Islet of Langerhans (tissue), 1 donor: ENCODE data around the gene ZNF516.

Experiments used
- FAIRE-seq: peaks from one replicate; lab custom pipeline; 2011; peaks lifted over from hg19 to GRCh38; lab: Jason Lieb, UNC

ZNF516 gene

GRCh38 chr18:76396792-76397191, 98.2 kb downstream of the ZNF516 start:
- FAIRE-seq: no peak

GRCh38 chr18:76395609-76396008, 99.4 kb downstream of the ZNF516 start:
- FAIRE-seq: no peak

DNA sequence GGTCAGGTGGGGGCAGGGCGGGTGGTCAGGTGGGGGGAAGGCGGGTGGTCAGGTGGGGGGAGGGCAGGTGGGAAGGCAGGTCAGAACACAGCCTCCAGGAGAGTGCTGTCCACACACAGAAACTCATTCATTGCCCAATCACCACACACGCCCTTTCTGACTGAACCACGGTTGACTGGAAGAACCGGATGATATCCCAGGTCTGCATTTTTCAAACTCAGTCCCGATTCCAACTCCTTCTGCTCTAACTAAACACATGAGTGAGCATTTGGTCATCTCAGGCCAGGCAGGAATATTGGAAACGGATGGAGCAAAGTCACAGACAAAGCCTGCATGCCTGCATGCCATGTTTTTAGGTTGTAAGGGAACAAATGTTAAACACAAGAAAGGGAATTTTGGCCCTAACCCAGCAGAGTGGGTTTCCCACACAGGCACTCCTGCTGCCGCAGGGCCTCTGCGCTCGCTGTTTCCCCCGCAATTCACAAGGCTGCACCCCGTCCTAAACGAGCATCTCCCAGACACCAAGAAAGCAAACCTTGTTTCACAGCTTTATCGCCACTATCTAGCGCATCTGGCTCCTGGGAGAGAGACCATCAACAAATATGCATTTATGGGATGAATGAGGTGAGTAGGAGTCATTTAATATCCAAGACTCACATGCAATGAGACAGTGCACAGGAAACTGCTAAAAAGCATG, 100.1 kb downstream of the ZNF516 start:
- peak; percentile 33 for FAIRE-seq

DNA sequence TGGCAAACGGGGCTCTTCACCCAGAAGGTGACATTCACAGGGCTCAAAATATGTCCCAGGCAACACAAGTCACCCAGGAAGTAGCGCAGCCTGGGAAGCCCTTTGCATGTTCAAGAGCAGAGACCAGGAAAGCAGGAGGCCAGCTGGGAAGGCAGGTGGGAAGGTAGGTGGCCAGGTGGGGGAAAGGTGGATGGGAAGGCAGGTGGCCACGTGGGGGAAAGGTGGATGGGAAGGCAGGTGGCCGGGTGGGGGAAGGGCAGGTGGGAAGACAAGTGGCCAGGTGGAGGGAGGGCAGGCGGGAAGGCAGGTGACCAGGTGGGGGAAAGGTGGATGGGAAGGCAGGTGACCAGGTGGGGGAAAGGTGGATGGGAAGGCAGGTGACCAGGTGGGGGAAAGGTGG, 102.7 kb downstream of the ZNF516 start:
- no peak for FAIRE-seq

GRCh38 chr18:76391746-76392145, 103.3 kb downstream of the ZNF516 start:
- FAIRE-seq: no peak

GRCh38 chr18:76391038-76391437, 104.0 kb downstream of the ZNF516 start:
- FAIRE-seq: no peak

DNA sequence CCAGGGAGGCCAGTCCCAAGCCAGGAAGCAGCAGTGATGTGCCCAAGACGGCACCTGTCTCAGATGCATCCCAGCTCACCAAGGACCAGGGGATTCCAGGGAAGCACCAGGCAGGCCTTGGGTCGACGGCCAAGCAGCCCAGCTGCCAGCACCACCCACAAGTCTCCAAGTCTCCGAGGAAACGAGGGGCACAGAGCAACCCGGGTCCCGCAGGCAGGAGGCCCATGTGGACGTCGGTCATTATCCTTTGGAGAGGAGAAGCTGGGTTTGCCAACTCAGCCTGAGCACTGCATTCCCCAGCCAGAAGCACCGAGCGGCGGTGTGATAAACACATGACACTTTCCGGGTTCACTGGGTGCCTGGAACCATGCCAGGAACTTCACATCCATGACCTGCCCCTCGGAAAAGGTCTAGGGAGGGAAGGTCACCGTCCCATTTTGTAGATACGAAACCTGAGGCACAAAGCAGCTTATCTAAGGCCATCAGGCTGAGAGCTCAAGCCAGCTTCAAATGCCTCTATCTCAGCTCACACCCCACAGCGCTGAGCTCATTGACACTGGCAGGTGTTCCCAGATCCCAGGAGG, 104.5 kb downstream of the ZNF516 start:
- no peak for FAIRE-seq

- FAIRE-seq: no peak
Measured at GRCh38 chr18:76389716-76390115, 105.3 kb downstream of the ZNF516 start.

DNA sequence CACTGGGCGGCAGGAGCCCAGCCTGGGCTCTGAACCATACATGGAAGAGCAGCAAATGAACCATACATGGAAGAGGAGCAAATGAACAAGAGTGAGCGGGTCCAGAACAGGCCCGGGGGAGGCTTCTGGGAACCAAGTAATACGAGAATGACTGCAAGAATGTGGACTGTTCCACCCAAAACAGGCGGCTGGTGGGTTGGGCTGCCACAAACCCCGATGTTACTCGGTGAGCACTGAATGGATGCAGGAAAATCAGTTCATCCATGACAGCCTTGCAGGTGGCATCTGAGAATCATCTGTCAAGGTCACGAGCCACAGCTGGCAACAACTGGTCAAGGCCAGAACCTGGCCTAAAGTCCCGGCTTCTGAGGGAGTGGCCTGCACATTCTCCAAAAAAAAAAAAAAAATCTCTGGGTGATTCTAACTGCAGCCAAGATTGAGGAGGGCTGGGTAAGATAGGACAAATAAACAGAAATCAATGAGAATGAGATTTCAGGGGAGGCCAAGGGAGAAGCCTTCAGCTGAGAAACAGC, 106.1 kb downstream of the ZNF516 start:
- FAIRE-seq: no peak

GRCh38 chr18:76388261-76388660, 106.8 kb downstream of the ZNF516 start:
- no peak for FAIRE-seq

- no peak for FAIRE-seq
Measured at GRCh38 chr18:76387608-76388007, 107.4 kb downstream of the ZNF516 start.

DNA sequence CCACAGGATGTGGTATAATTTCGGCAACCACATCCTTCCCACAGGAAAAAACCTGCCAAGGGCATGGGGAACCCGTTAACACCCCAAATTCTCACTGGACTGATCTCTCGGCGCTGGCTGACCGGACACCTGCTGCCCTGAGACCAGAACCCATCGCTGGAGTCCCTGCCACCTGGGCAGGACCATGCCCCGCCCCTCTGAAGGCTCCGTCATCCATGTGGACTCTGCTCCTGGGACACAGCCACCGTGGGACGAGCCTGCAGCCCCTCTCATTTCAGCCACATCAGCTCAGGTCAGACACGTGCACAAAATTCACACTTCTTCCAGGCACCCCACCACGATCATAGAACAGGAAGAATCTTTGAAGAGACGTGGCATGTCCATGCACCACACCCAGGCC, 108.2 kb downstream of the ZNF516 start:
- no peak for FAIRE-seq

DNA sequence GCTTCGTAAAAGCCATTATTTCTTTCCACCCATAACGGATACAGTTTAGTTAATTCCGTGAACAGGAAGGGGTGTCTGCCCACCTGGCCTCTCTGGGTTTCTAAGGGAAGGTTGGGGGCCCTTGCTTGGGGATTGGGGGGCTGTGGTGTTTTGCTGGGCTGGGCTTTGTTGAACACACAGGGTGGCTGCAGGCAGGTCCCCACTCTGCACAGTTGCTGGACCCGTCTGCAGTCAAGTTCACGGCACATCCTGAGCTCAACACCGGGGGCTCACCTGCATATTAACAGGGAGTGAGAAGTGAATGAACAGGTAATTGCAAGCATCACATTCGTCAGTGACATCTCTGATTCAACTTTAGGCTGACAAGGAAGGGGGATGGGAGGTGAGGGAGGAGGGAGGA, 109.0 kb downstream of the ZNF516 start:
- FAIRE-seq: no peak

DNA sequence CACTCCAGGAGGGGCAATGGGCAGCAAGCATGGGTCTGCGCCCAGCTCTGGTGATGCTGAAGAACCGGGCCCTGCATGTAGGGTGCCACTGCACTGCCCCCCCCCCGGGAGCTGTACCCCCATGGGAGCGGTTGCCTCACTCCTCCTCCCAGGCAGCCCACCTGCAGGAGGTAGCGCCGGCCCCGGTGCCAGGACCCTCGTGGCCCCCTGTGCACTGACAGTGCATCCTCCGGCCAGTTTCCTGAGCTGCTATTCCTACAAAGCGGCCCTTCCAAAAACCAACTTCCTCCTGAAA, 109.4 kb downstream of the ZNF516 start:
- no peak for FAIRE-seq

DNA sequence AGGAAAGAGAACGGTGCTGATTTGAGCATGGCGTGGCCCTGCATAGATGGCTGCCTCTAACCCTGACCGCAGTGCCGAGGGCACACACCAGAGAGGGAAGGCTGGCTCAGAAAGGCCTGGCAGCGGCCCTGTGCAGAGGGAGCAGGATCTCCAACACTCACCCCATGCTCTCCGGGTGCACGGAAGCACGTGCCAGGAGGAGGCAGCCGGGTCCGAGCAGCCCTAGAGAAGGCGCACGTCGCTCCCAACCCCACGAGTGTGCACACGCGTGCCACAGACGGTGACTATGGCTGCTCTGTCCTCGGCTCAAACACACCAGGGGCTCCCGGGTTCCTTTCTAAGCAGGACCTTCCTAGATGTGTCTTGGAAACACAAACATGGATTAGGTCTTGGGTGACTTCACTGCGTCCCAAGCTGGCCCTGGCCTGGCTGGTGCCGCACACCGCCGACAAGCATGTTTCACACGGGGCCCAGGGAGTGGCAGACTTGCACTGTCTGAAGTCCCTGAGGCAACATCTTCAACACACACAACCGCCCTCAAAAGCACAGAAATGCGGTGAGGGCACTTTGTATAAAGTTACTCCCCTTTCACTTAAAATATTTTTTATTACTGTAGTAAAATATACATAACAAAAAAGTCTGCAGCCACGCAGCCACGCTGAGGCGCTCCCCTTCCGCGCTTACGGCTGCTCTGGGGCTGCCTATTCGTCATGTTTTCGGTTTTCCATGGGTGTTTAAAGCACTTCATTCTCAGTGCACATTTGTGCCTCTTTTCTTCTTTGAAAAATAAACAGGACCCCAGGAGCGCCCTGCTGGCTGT, 110.0 kb downstream of the ZNF516 start:
- FAIRE-seq: no peak

- no peak for FAIRE-seq
Measured at GRCh38 chr18:76384114-76384790, 110.8 kb downstream of the ZNF516 start.

- FAIRE-seq: no peak
Measured at GRCh38 chr18:76383636-76384035, 111.4 kb downstream of the ZNF516 start.

GRCh38 chr18:76382275-76382674, 112.8 kb downstream of the ZNF516 start:
- no peak for FAIRE-seq

DNA sequence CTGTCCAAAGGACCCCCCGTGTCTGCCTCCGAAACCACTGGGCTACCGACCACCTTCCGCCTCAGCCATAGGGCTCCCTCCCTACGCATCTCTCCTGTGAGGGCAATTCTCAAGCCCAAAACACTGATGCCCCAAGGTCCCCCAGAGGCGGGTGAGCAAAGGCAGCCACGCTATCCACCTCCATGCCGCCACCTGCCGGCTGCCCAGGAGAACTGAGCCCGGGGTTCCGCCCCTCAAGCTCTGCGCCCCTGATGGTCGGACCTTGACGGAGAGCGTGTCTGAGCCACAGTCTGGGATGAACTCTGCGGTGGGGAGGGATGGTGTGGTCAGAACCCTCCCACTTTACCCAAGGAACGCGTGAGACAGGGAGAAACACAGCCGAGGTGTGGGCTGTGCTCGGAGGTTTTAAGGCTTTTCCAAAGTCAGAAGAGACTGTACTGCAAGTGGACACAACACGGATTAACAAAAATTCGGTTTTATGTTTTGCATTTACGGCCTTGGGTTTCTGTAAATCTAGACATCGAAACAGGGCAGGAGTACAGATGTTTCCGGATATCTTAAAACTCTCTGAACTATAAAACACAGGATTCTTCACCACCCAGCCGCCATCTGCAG, 114.1 kb downstream of the ZNF516 start:
- FAIRE-seq: no peak

DNA sequence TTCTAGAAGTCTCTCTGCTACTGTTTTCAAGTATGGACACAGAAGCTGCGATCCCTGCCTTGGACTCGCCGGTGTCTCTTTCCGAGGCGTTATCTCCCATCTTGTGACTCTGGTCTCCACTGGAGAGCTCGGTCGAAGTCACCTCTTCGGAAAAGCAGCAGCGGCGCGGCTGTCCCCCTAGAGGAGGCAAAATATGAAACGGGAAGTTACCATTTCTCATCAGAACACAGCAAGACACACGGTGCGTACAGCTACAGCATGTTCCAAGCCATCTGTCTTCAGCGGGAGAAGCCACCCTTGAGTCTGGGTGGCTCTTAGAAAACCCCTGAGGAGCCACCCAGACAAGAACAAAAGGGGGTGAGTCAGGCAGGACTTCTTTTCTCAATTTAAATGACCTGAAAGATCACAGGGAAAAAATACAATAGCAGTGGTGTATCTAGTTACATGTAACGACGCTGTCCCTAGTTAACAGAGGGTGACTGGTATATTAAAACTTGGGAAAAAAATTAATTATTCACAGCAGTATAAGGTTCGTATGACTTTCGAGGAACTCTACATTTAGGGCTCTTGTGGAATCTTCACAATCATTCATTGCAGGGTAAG, 114.8 kb downstream of the ZNF516 start:
- FAIRE-seq: no peak

GRCh38 chr18:76379226-76380126, 115.6 kb downstream of the ZNF516 start:
- FAIRE-seq: no peak
